ENCODE data around the gene KIFC3. TPM values are rescaled to one million over a fixed set of nuclear protein-coding genes. Genes with fewer than 3 reads are reported as not detected.

The KIFC3 gene
- total RNA-seq, 6 experiments from 2014 or later = 51.8 to 81.5 (median 72.7) TPM

- H3K27ac Mint-ChIP-seq = no peak overlapping the region
- peaks cover 9% of the 10 kb centered on the region; the same call in 1 of the 2 replicates for H3K36me3 Mint-ChIP-seq (ENCODE audit: low read depth)
- H3K4me1 Mint-ChIP-seq (ENCODE audit: low read depth) = peaks cover 9% of the 10 kb centered on the region; the same call in 1 of the 2 replicates
- DNase-seq = no peak
- no peak overlapping the region for H3K4me3 Mint-ChIP-seq
- no peak for TF ChIP-seq CTCF (IDR thresholded peaks at IDR 0.05)
- H3K27me3 Mint-ChIP-seq (ENCODE audit: insufficient read depth) = no peaks in the 10 kb centered on the region; the same call in 1 of the 2 replicates
- no peaks in the 10 kb centered on the region for H3K9me3 Mint-ChIP-seq
These were observed 13.3 kb downstream of the KIFC3 start for GRCh38 chr16:57788951-57789350.

- H3K4me3 Mint-ChIP-seq = no peak overlapping the region
- H3K27ac Mint-ChIP-seq = no peak overlapping the region
- H3K9me3 Mint-ChIP-seq = no peaks in the 10 kb centered on the region
- no peak for DNase-seq
- H3K27me3 Mint-ChIP-seq (ENCODE audit: insufficient read depth) = no peaks in the 10 kb centered on the region; the same call in 1 of the 2 replicates
- TF ChIP-seq CTCF (IDR thresholded peaks at IDR 0.05) = no peak
- peaks cover 9% of the 10 kb centered on the region; the same call in 1 of the 2 replicates for H3K4me1 Mint-ChIP-seq (ENCODE audit: low read depth)
- peaks cover 9% of the 10 kb centered on the region; the same call in 1 of the 2 replicates for H3K36me3 Mint-ChIP-seq (ENCODE audit: low read depth)
These were observed 13.9 kb downstream of the KIFC3 start for GRCh38 chr16:57788252-57788841.

GRCh38 chr16:57787519-57787905, 14.8 kb downstream of the KIFC3 start:
- peak overlapping the region; percentile 75; the same call in 1 of the 2 replicates for H3K27ac Mint-ChIP-seq
- H3K4me1 Mint-ChIP-seq (ENCODE audit: low read depth) = peaks cover 16% of the 10 kb centered on the region
- no peak for DNase-seq
- peaks cover 17% of the 10 kb centered on the region; the same call in 1 of the 2 replicates for H3K36me3 Mint-ChIP-seq (ENCODE audit: low read depth)
- H3K4me3 Mint-ChIP-seq = no peak overlapping the region
- no peaks in the 10 kb centered on the region; the same call in 1 of the 2 replicates for H3K27me3 Mint-ChIP-seq (ENCODE audit: insufficient read depth)
- TF ChIP-seq CTCF (IDR thresholded peaks at IDR 0.05) = no peak
- H3K9me3 Mint-ChIP-seq = no peaks in the 10 kb centered on the region

- peak overlapping the region; percentile 75 for H3K27ac Mint-ChIP-seq
- no peak for TF ChIP-seq CTCF (IDR thresholded peaks at IDR 0.05)
- no peaks in the 10 kb centered on the region for H3K9me3 Mint-ChIP-seq
- H3K36me3 Mint-ChIP-seq (ENCODE audit: low read depth) = peaks cover 23% of the 10 kb centered on the region
- H3K4me1 Mint-ChIP-seq (ENCODE audit: low read depth) = peaks cover 23% of the 10 kb centered on the region
- H3K27me3 Mint-ChIP-seq (ENCODE audit: insufficient read depth) = no peaks in the 10 kb centered on the region; the same call in 1 of the 2 replicates
- no peak overlapping the region for H3K4me3 Mint-ChIP-seq
- DNase-seq = no peak
These were observed 15.4 kb downstream of the KIFC3 start for GRCh38 chr16:57786632-57787518.

- no peaks in the 10 kb centered on the region; the same call in 1 of the 2 replicates for H3K27me3 Mint-ChIP-seq (ENCODE audit: insufficient read depth)
- H3K4me1 Mint-ChIP-seq (ENCODE audit: low read depth) = peaks cover 24% of the 10 kb centered on the region
- DNase-seq = no peak
- peaks cover 28% of the 10 kb centered on the region for H3K36me3 Mint-ChIP-seq (ENCODE audit: low read depth)
- no peak for TF ChIP-seq CTCF (IDR thresholded peaks at IDR 0.05)
- H3K4me3 Mint-ChIP-seq = no peak overlapping the region
- no peaks in the 10 kb centered on the region for H3K9me3 Mint-ChIP-seq
- H3K27ac Mint-ChIP-seq = no peak overlapping the region
These were observed 16.4 kb downstream of the KIFC3 start for GRCh38 chr16:57785924-57786323.

All from HFFc6 (cell line).